IPS-20b (cell line): ENCODE results near the gene CELA3B.

Experiments used
- H3K27ac ChIP-seq: one replicate; pipeline ENCODE4 v1.5.1; 2013; ENCODE audit warnings: low read length
- H3K27me3 ChIP-seq: 2 replicates; pipeline ENCODE4 v1.6.1; 2013; ENCODE audit warnings: mild to moderate bottlenecking, low read length, inconsistent platforms; ENCODE audit not compliant: insufficient read depth
- H3K36me3 ChIP-seq: 2 replicates; pipeline ENCODE4 v1.6.1; 2013; ENCODE audit warnings: low read depth, mild to moderate bottlenecking, inconsistent platforms, low read length, moderate library complexity; ENCODE audit not compliant: insufficient read depth
- H3K4me1 ChIP-seq: 2 replicates; pipeline ENCODE4 v1.6.1; 2013; ENCODE audit warnings: mild to moderate bottlenecking, control low read depth, inconsistent platforms, low read length, moderate library complexity; ENCODE audit not compliant: insufficient read depth
- H3K4me3 ChIP-seq: 2 replicates; pipeline ENCODE4 v1.5.1; 2013; ENCODE audit warnings: mild to moderate bottlenecking, low read length, inconsistent platforms
- H3K9ac ChIP-seq: 2 replicates; pipeline ENCODE4 v1.6.1; 2013; ENCODE audit warnings: low read depth, mild to moderate bottlenecking, inconsistent platforms, low read length, moderate library complexity
- H3K9me3 ChIP-seq: 2 replicates; pipeline ENCODE4 v1.6.1; 2013; ENCODE audit warnings: mild to moderate bottlenecking, low read depth, low read length, inconsistent platforms; ENCODE audit not compliant: insufficient read depth

Gene CELA3B

GRCh38 chr1:21950734-21951133, 26.1 kb upstream of the CELA3B start:
- Histone ChIP-seq H3K27ac (no peak overlapping the region), H3K36me3 (no peaks in the 10 kb centered on the region), H3K9ac (no peak overlapping the region), H3K4me3 (no peak overlapping the region), H3K27me3 (no peaks in the 10 kb centered on the region), H3K9me3 (no peaks in the 10 kb centered on the region), H3K4me1 (peaks cover 1% of the 10 kb centered on the region)

GRCh38 chr1:21951226-21951870, 25.5 kb upstream of the CELA3B start:
- H3K9ac ChIP-seq = no peak overlapping the region
- H3K27ac ChIP-seq = no peak overlapping the region
- H3K36me3 ChIP-seq = no peaks in the 10 kb centered on the region
- peaks cover 5% of the 10 kb centered on the region for H3K4me1 ChIP-seq
- no peaks in the 10 kb centered on the region for H3K27me3 ChIP-seq
- no peak overlapping the region for H3K4me3 ChIP-seq
- H3K9me3 ChIP-seq = no peaks in the 10 kb centered on the region

GRCh38 chr1:21952786-21953520, 23.9 kb upstream of the CELA3B start:
- H3K9me3 ChIP-seq = no peaks in the 10 kb centered on the region
- H3K4me3 ChIP-seq = no peak overlapping the region
- H3K9ac ChIP-seq = no peak overlapping the region
- H3K36me3 ChIP-seq = no peaks in the 10 kb centered on the region
- no peaks in the 10 kb centered on the region for H3K27me3 ChIP-seq
- H3K27ac ChIP-seq = no peak overlapping the region
- H3K4me1 ChIP-seq = peaks cover 8% of the 10 kb centered on the region

GRCh38 chr1:21955058-21955457, 21.8 kb upstream of the CELA3B start:
- no peaks in the 10 kb centered on the region for H3K27me3 ChIP-seq
- no peak overlapping the region for H3K4me3 ChIP-seq
- no peak overlapping the region for H3K27ac ChIP-seq
- no peaks in the 10 kb centered on the region for H3K9me3 ChIP-seq
- no peaks in the 10 kb centered on the region for H3K36me3 ChIP-seq
- H3K4me1 ChIP-seq = peaks cover 8% of the 10 kb centered on the region
- H3K9ac ChIP-seq = no peak overlapping the region

GRCh38 chr1:21955501-21956281, 21.1 kb upstream of the CELA3B start:
- Histone ChIP-seq H3K9me3 (no peaks in the 10 kb centered on the region), H3K9ac (no peak overlapping the region; the same call in 1 of the 2 replicates), H3K36me3 (no peaks in the 10 kb centered on the region), H3K4me3 (no peak overlapping the region), H3K27me3 (no peaks in the 10 kb centered on the region), H3K4me1 (peaks cover 8% of the 10 kb centered on the region), H3K27ac (no peak overlapping the region)

- Histone ChIP-seq H3K4me3 (no peak overlapping the region), H3K9ac (no peak overlapping the region), H3K27me3 (no peaks in the 10 kb centered on the region), H3K4me1 (peaks cover 8% of the 10 kb centered on the region), H3K27ac (no peak overlapping the region), H3K36me3 (no peaks in the 10 kb centered on the region), H3K9me3 (no peaks in the 10 kb centered on the region)
Observed at GRCh38 chr1:21956720-21957552, 19.9 kb upstream of the CELA3B start.

- H3K27me3 ChIP-seq = no peaks in the 10 kb centered on the region
- no peaks in the 10 kb centered on the region for H3K36me3 ChIP-seq
- no peak overlapping the region for H3K4me3 ChIP-seq
- H3K27ac ChIP-seq = no peak overlapping the region
- no peak overlapping the region for H3K9ac ChIP-seq
- H3K4me1 ChIP-seq = peaks cover 7% of the 10 kb centered on the region; the same call in 1 of the 2 replicates
- no peaks in the 10 kb centered on the region for H3K9me3 ChIP-seq
Observed at GRCh38 chr1:21961337-21961736, 15.5 kb upstream of the CELA3B start.

GRCh38 chr1:21961799-21962198, 15.0 kb upstream of the CELA3B start:
- H3K4me3 ChIP-seq = no peak overlapping the region
- H3K36me3 ChIP-seq = no peaks in the 10 kb centered on the region
- peaks cover 4% of the 10 kb centered on the region; the same call in 1 of the 2 replicates for H3K4me1 ChIP-seq
- no peak overlapping the region for H3K9ac ChIP-seq
- H3K27ac ChIP-seq = no peak overlapping the region
- no peaks in the 10 kb centered on the region for H3K9me3 ChIP-seq
- no peaks in the 10 kb centered on the region for H3K27me3 ChIP-seq

- Histone ChIP-seq H3K4me1 (peaks cover 4% of the 10 kb centered on the region; the same call in 1 of the 2 replicates), H3K27me3 (no peaks in the 10 kb centered on the region), H3K36me3 (no peaks in the 10 kb centered on the region), H3K9me3 (no peaks in the 10 kb centered on the region), H3K27ac (no peak overlapping the region), H3K4me3 (no peak overlapping the region), H3K9ac (no peak overlapping the region)
Observed at GRCh38 chr1:21963477-21964217, 13.2 kb upstream of the CELA3B start.

- H3K4me3 ChIP-seq = no peak overlapping the region
- H3K9ac ChIP-seq = no peak overlapping the region
- H3K9me3 ChIP-seq = no peaks in the 10 kb centered on the region
- H3K4me1 ChIP-seq = peaks cover 4% of the 10 kb centered on the region; the same call in 1 of the 2 replicates
- H3K27me3 ChIP-seq = no peaks in the 10 kb centered on the region
- H3K36me3 ChIP-seq = no peaks in the 10 kb centered on the region
- no peak overlapping the region for H3K27ac ChIP-seq
Observed at GRCh38 chr1:21966247-21967000, 10.4 kb upstream of the CELA3B start.
